Upper lobe of left lung (tissue), 6 donors: ENCODE data around the gene MIX23. TPM values are rescaled to one million over a fixed set of nuclear protein-coding genes. Genes with fewer than 3 reads are reported as not detected.
A peak's percentile ranks its signal among the peaks of the same experiment; 100 is the strongest.

Source experiments
- ATAC-seq, 2 donors: fragments of 200-7000 bp; cut with Tn5 transposase; one replicate each; pipeline ENCODE4 v1.9.1; 2022; ENCODE audit warnings: mild to moderate bottlenecking in 2 of 2, moderate library complexity in 2 of 2; ENCODE audit not compliant: low FRiP score in 2 of 2
- DNase-seq, 2 donors: peaks; one replicate each; pipeline ENCODE4 v3.0.0-alpha.2; 2019 to 2020
- H3K27ac ChIP-seq, 4 donors: fragments of 200-600 bp; sonication (generic); one replicate each; pipeline ENCODE4 v1.5.1; 2016 to 2019
- H3K27me3 ChIP-seq, 4 donors: fragments of 200-600 bp; sonication (generic); one replicate each; pipeline ENCODE4 v1.5.1; 2017 to 2019
- H3K36me3 ChIP-seq, 4 donors: fragments of 200-600 bp; sonication (generic); one replicate each; pipeline ENCODE4 v1.5.1; 2016 to 2019
- H3K4me1 ChIP-seq, 4 donors: fragments of 200-600 bp; sonication (generic); one replicate each; pipeline ENCODE4 v1.5.1; 2018 to 2019
- H3K4me3 ChIP-seq, 4 donors: fragments of 200-600 bp; sonication (generic); one replicate each; pipeline ENCODE4 v1.5.1; 2017 to 2019; ENCODE audit warnings: mild to moderate bottlenecking in 2 of 4, moderate library complexity in 1 of 4
- H3K9me3 ChIP-seq, 4 donors: fragments of 200-600 bp; sonication (generic); one replicate each; pipeline ENCODE4 v1.5.1; 2018 to 2019
- CTCF ChIP-seq, 6 experiments: fragments of 450-650 bp in 4 of 6; fragments of 200-600 bp in 2 of 6; sonication (generic) in 2 of 6; IDR thresholded peaks; one replicate each; pipeline ENCODE4 v1.5.1; 2016 to 2019; ENCODE audit warnings: antibody characterized with exemption in 6 of 6
- EP300 ChIP-seq, 4 donors: sonication (generic); formaldehyde crosslinking; IDR thresholded peaks; one replicate each; pipeline ENCODE4 v1.5.1; 2017; ENCODE audit warnings: antibody characterized with exemption in 4 of 4, control low read depth in 2 of 4
- POLR2A ChIP-seq, 4 donors: fragments of 450-650 bp; IDR thresholded peaks; one replicate each; pipeline ENCODE4 v1.5.1; 2016 to 2017; ENCODE audit warnings: antibody characterized with exemption in 4 of 4, mild to moderate bottlenecking in 2 of 4
- POLR2AphosphoS5 ChIP-seq, 2 donors: sonication (generic); formaldehyde crosslinking; IDR thresholded peaks; one replicate each; pipeline ENCODE4 v1.5.1; 2017; ENCODE audit warnings: antibody characterized with exemption in 2 of 2
- WGBS, 2 donors: methylation state at CpG; one replicate each; pipeline ENCODE4 v1.1.5; 2017 to 2018; 5-methylcytosine and 5-hydroxymethylcytosine counted together
- total RNA-seq, 6 donors: library from RNA; depleted of rRNA in 4 of 6; stranded (reverse); fragments of >200 nt in 4 of 6; gene quantifications; one replicate each; pipeline versions ENCODE4 v1.1.0 to v1.2.1, GENCODE V29; 2016 to 2021
- donor health status: DM: no; HTN: no; CAD: no; lungs with moderate emphysema.
- donor health status: DM: no; HTN: yes; CAD: no; lungs with severe emphysema.

The MIX23 gene
- total RNA-seq, 6 donors from 2014 or later, result 15.5 to 24.7 (median 18.2) TPM

GRCh38 chr3:122414391-122414790 is 31.4 kb upstream of the MIX23 start:
- peaks cover 13 to 28% (median 22%) of the 10 kb centered on the region in 4 donors for H3K4me1 ChIP-seq
- no peak for DNase-seq
- no peaks in the 10 kb centered on the region for H3K9me3 ChIP-seq
- 91 to 97% methylated on average over 3 of the region's 3 CpGs for WGBS, 2 donors
- no peaks in the 10 kb centered on the region for H3K27me3 ChIP-seq
- no peak for TF ChIP-seq POLR2A (IDR thresholded peaks at IDR 0.05)
- TF ChIP-seq EP300 (IDR thresholded peaks at IDR 0.05), result no peak
- no peak for TF ChIP-seq POLR2AphosphoS5 (IDR thresholded peaks at IDR 0.05)
- no peak for TF ChIP-seq CTCF (IDR thresholded peaks at IDR 0.05)
- peaks cover 0 to 29% (median 6%) of the 10 kb centered on the region in 4 donors for H3K36me3 ChIP-seq
- no peak overlapping the region for H3K4me3 ChIP-seq
- no peak overlapping the region for H3K27ac ChIP-seq
- ATAC-seq, result no peak

- Histone ChIP-seq H3K27me3 (no peaks in the 10 kb centered on the region), H3K9me3 (no peaks in the 10 kb centered on the region), H3K36me3 (peaks cover 0 to 57% (median 9%) of the 10 kb centered on the region in 4 donors), H3K4me1 (peaks cover 7 to 16% (median 13%) of the 10 kb centered on the region in 4 donors), H3K4me3 (no peak overlapping the region), H3K27ac (no peak overlapping the region)
- ATAC-seq (no peak), DNase-seq (no peak)
- TF ChIP-seq EP300 (IDR thresholded peaks at IDR 0.05), result no peak
- no peak for TF ChIP-seq CTCF (IDR thresholded peaks at IDR 0.05)
- TF ChIP-seq POLR2AphosphoS5 (IDR thresholded peaks at IDR 0.05), result no peak
- no peak for TF ChIP-seq POLR2A (IDR thresholded peaks at IDR 0.05)
- WGBS, 2 donors, result 88 to 92% methylated on average over 6 of the region's 6 CpGs
These were observed 27.6 kb upstream of the MIX23 start for GRCh38 chr3:122410639-122411038.

GRCh38 chr3:122410111-122410510 is 27.1 kb upstream of the MIX23 start:
- ATAC-seq (no peak), DNase-seq (no peak)
- Histone ChIP-seq H3K9me3 (no peaks in the 10 kb centered on the region), H3K36me3 (peaks cover 0 to 61% (median 9%) of the 10 kb centered on the region in 4 donors), H3K27ac (peak overlapping the region in 2 of 4 donors; percentile 57 to 59), H3K4me3 (no peak overlapping the region), H3K27me3 (no peaks in the 10 kb centered on the region), H3K4me1 (peaks cover 4 to 12% (median 10%) of the 10 kb centered on the region in 4 donors)
- TF ChIP-seq POLR2A (IDR thresholded peaks at IDR 0.05) (no peak), CTCF (IDR thresholded peaks at IDR 0.05) (no peak)
- WGBS, 2 donors, result 90 to 95% methylated on average over 4 of the region's 4 CpGs

- ATAC-seq (peak; percentile 53 to 63), DNase-seq (peak in 1 of 2 donors; percentile 34)
- Histone ChIP-seq H3K27me3 (no peaks in the 10 kb centered on the region), H3K9me3 (no peaks in the 10 kb centered on the region), H3K4me3 (no peak overlapping the region), H3K4me1 (peaks cover 0 to 6% (median 3%) of the 10 kb centered on the region in 4 donors), H3K36me3 (peaks cover 0 to 68% (median 9%) of the 10 kb centered on the region in 4 donors), H3K27ac (peak overlapping the region; percentile 14 to 59 (median 51))
- TF ChIP-seq EP300 (IDR thresholded peaks at IDR 0.05), result no peak
- no peak for TF ChIP-seq POLR2A (IDR thresholded peaks at IDR 0.05)
- no peak for TF ChIP-seq POLR2AphosphoS5 (IDR thresholded peaks at IDR 0.05)
- 60 to 65% methylated on average over 6 of the region's 6 CpGs for WGBS, 2 donors
These were observed 26.4 kb upstream of the MIX23 start for GRCh38 chr3:122409446-122409845.

GRCh38 chr3:122407946-122408345 is 24.9 kb upstream of the MIX23 start:
- no peak overlapping the region for H3K4me3 ChIP-seq
- no peak overlapping the region for H3K27ac ChIP-seq
- no peak for DNase-seq
- H3K27me3 ChIP-seq, result no peaks in the 10 kb centered on the region
- ATAC-seq, result no peak
- no peak for TF ChIP-seq POLR2AphosphoS5 (IDR thresholded peaks at IDR 0.05)
- no peak for TF ChIP-seq EP300 (IDR thresholded peaks at IDR 0.05)
- no peak for TF ChIP-seq POLR2A (IDR thresholded peaks at IDR 0.05)
- TF ChIP-seq CTCF (IDR thresholded peaks at IDR 0.05), result no peak
- H3K36me3 ChIP-seq, result peaks cover 0 to 83% (median 11%) of the 10 kb centered on the region in 4 donors
- H3K9me3 ChIP-seq, result no peaks in the 10 kb centered on the region
- 91 to 100% methylated on average over 1 of the region's 1 CpG for WGBS, 2 donors
- H3K4me1 ChIP-seq, result no peaks in the 10 kb centered on the region
